SK-N-SH (cell line): ENCODE results near the gene ALDH1L1.

Experiments
- CTCF ChIP-seq: fragments of 200-600 bp; sonication (generic); IDR thresholded peaks from 2 replicates; pipeline ENCODE4 v1.6.1; 2017; ENCODE audit warnings: antibody characterized with exemption, mild to moderate bottlenecking, moderate library complexity
- EP300 ChIP-seq, 2 experiments: IDR thresholded peaks; 2 replicates each; pipeline versions ENCODE4 v1.4.0 to v1.6.1; 2012; ENCODE audit warnings: borderline replicate concordance in 1 of 2, low read depth in 1 of 2, low read length in 1 of 2
- RXRA ChIP-seq: IDR thresholded peaks from 2 replicates; pipeline ENCODE4 v1.4.0; 2012; ENCODE audit warnings: low read depth, mild to moderate bottlenecking, borderline replicate concordance
- USF2 ChIP-seq: fragments of 150-350 bp; IDR thresholded peaks from 2 replicates; pipeline ENCODE4 v1.6.1; 2017; ENCODE audit warnings: antibody characterized with exemption, low read length, low read depth, borderline replicate concordance

GRCh38 chr3:126187920-126188319, 7.5 kb upstream of the ALDH1L1 start:
- TF ChIP-seq USF2 (no peak), CTCF (no peak), EP300 (IDR thresholded peaks at IDR 0.05; ENCODE audit: borderline replicate concordance in 1 of 2, low read depth in 1 of 2, low read length in 1 of 2) (no peak), RXRA (no peak)
